Stimulated activated CD4-positive, alpha-beta T cell treated with anti-CD3 and anti-CD28 coated beads, Interleukin-4, amount 100 ng/mL, for 1 hour (primary cell): ENCODE measurements around the gene ARHGEF10L.
A peak's percentile ranks its signal among the peaks of the same experiment; 100 is the strongest.

Experiments used
- DNase-seq: peaks from one replicate; pipeline ENCODE4 v3.0.0-alpha.2; 2020

ARHGEF10L gene

DNA sequence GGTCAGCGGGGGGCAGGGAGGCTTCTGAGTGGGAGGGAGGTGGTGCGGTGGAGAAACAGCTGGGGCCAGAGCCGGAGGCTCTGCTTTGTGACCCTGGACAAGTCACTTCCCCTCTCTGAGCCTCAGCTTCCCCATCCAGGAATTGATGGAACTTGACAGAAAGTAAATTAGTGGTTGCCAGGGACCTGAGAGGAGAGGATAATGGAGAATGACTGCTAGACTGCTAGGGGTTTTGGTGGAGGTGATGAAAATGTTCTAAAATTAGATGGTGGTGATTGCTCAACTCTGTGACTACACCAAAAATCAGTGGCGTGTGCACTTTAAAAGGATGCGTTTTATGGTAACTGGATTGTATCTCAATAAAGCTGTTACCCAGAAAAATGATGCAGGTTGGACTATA lies 100.9 kb downstream of the ARHGEF10L start:
- no peak for DNase-seq

DNA sequence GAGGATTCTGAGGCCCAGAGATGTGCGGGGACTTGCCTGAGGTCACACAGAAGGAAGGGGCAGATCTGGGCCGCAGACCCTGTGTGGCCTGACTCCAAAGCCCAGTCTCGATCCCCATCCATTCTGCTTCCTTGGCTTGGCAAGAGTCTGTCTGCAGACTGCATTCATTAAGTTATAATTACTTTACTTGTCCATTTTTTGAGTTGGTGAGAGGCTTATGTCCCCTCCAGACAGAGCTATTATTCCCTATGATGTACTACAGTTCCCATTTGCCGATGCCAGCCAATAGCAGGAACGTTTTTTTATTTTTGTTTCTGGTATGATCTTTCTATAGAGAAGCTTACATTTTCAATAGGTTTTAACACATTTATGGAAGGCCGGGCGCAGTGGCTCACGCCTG lies 101.5 kb downstream of the ARHGEF10L start:
- DNase-seq, result no peak

- DNase-seq, result no peak
Measured at GRCh38 chr1:17642169-17642568, 102.7 kb downstream of the ARHGEF10L start.

DNA sequence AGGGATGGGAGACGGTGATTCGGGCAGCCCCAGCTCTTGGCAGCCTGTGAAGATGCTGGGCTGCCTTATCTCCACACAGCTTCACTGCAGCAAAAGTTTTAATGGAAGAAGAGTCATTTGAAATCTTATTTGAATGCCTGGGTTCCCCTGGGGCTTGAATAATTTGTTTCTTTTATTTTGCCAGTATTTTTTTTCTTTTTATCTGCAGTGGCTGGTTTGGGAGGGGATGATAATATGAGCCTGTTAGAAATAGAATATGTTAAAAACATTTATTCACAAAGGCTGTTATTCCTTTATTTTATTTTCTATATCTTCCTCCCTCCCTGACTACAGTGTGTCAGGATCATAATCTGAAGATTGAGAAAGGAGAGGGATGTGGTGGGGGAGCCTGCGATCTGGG lies 103.4 kb downstream of the ARHGEF10L start:
- DNase-seq, result no peak

- DNase-seq, result no peak
Measured at GRCh38 chr1:17643861-17644703, 104.6 kb downstream of the ARHGEF10L start.

GRCh38 chr1:17645068-17645911 lies 105.8 kb downstream of the ARHGEF10L start:
- no peak for DNase-seq

- DNase-seq, result no peak
Measured at GRCh38 chr1:17646444-17647280, 107.2 kb downstream of the ARHGEF10L start.

- no peak for DNase-seq
Measured at GRCh38 chr1:17648457-17649145, 109.1 kb downstream of the ARHGEF10L start.

- DNase-seq, result no peak
Measured at GRCh38 chr1:17649371-17650106, 110.0 kb downstream of the ARHGEF10L start.

DNA sequence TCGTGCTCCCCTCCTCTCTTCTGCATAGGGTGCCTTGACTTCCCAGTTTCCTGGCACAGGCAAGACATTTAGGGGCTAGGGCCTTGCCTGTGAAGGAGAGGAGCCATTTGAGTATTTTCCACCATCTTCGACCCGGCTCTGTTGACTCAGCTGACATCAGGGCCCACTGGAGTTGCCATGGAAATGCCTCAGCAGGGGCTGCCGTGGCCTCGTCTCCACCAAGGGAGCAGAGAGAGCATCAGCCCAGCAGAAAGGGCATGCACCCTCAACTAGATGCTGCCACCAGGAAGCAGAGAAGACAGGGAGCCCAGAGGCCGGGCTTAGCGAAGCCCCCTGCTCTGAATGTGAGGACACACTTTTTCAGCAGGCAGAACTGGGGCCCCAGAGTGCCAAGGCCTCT lies 113.8 kb downstream of the ARHGEF10L start:
- DNase-seq, result no peak

DNA sequence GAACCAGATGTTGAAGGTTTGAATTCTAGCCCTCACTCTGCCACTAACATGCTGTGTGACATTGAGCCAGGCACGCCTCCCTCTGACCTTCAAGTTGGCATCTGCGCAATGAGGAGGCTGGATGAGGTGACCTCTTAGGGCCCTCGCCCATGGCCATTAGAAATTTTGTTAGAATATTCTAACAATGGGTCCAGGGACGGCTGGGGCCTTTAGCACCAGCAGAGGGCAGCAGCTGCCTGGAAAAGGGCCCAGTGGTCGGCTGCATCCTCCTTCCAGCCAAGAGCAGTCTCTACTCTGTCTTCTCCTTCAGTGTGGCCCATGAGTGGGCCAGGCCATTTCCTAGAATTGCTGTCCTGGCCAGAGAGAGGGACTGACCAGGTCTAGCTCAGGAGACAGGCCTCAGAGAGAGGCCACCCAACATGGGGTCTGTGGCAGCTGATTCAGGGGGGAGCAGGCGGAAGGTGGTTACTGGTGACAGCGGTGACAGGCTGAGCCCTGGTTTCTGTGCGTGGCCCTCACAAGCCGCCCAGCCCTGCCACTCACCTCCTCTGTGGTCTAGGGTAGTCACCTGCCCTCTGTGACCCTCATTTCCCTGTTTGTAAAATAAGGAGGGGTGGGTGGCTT lies 114.3 kb downstream of the ARHGEF10L start:
- peak; percentile 33 for DNase-seq

- DNase-seq, result no peak
Measured at GRCh38 chr1:17654519-17654918, 115.0 kb downstream of the ARHGEF10L start.

- no peak for DNase-seq
Measured at GRCh38 chr1:17655169-17655568, 115.7 kb downstream of the ARHGEF10L start.

GRCh38 chr1:17655922-17656321 lies 116.4 kb downstream of the ARHGEF10L start:
- DNase-seq, result no peak

GRCh38 chr1:17657436-17657835 lies 117.9 kb downstream of the ARHGEF10L start:
- no peak for DNase-seq

DNA sequence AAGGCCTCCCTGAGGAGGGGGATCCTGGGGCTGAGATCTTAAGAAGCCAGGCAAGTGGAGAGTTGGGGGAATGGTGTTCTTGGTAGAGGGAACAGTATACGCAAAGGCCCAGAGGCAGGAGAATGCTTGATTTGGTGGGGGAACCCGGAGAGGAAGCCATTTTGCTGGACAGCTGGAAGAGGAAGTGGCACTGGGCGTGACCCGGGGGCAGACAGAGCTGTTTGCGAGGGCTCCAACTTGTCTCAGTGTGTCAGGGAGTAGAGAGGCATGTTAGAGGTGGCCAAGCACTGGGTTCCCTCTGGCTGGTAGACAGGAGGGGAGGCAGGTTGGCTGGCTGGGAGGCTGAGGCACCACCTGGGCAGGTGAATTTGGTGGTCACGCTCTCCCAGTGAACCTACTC lies 119.3 kb downstream of the ARHGEF10L start:
- no peak for DNase-seq

DNA sequence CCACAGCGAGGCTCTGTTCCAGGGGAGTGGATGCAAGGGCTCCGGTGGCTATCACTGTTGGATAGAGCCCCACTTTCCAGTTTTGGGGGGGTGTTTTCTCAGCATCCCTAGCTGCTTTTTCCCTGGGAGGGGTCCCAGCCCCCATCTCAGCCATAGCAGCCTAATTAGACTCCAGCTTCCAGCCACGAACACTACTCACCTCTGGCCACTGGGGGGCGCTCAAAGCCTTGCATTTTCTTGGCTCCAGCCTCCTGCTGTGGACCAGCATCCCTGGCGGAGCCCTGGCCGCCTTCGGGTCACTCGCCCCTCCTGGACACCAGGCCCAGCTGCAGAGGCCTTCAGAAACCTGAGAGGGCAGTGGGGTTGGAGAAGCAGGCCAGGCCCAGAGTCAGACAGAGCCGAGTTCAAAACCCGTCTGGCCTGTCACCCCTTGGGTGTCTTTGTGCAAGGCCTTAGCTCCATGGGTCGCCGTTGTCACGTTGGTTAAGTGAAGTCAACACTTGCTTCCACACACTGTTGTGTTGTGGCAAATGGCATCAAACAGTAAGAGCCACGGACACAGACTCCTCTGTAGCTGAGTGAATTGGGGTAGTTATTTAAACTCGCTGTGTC lies 122.2 kb downstream of the ARHGEF10L start:
- DNase-seq, result peak; percentile 54

DNA sequence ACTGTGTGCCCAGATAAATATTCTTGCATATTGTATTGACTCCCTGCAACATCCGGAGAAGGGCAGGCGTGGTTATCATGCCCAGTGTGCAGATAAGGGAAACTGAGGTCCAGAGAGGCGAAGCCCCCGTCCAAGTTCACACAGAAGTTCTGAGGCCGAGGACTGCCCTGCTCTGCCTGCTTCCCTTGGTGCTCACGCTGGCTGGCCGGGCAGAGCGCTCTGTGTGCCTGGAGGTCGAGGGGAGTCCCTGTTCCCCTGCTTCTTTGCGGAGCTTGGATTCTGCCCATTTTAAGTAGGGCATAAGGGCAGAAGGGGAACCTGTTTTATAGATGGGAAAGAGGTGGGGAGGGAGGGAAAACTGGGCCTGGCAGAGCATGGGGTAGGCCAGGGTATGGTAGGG lies 122.8 kb downstream of the ARHGEF10L start:
- DNase-seq, result no peak

GRCh38 chr1:17662786-17663185 lies 123.3 kb downstream of the ARHGEF10L start:
- DNase-seq, result no peak

GRCh38 chr1:17663646-17664045 lies 124.1 kb downstream of the ARHGEF10L start:
- DNase-seq, result no peak

DNA sequence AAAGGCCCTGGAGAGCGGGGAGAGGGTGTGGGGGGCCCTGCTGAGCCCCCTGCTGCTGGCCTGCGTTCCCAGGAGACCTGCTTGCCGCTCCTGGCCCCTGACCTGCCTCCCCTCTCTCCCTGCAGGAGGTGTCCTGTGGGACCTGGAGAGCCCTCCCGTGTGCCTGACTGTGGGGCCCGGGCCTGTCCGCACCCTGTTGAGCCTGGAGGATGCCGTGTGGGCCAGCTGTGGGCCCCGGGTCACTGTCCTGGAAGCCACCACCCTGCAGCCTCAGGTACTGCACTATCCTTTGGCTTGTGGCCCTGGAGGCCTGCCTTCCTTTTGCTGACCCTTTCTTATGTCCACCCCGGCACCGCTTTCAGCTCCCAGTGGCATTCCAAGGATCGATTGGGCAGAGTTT lies 124.8 kb downstream of the ARHGEF10L start:
- no peak for DNase-seq
